ACC112 (cell line): ENCODE data around the gene PCP2.

ENCODE experiments used
- H2AFZ ChIP-seq: fragments of 200-600 bp; sonication (generic); one replicate; pipeline ENCODE4 v1.6.0; 2017; ENCODE audit warnings: antibody characterized with exemption, low read length; ENCODE audit not compliant: unreplicated experiment
- H3K27ac ChIP-seq: fragments of 200-600 bp; sonication (generic); 2 replicates; pipeline ENCODE4 v1.5.1; 2014; ENCODE audit warnings: low read depth, mild to moderate bottlenecking, antibody characterized with exemption, low read length, moderate library complexity
- H3K27me3 ChIP-seq: fragments of 200-600 bp; sonication (generic); 2 replicates; pipeline ENCODE4 v1.6.1; 2014; ENCODE audit warnings: mild to moderate bottlenecking, antibody characterized with exemption, low read length, moderate library complexity, mixed read lengths; ENCODE audit not compliant: insufficient read depth
- H3K36me3 ChIP-seq: fragments of 200-600 bp; sonication (generic); 2 replicates; pipeline ENCODE4 v1.6.1; 2016; ENCODE audit warnings: mild to moderate bottlenecking, antibody characterized with exemption, low read length, moderate library complexity, mixed read lengths; ENCODE audit not compliant: insufficient read depth
- H3K4me1 ChIP-seq: fragments of 200-600 bp; sonication (generic); one replicate; pipeline ENCODE4 v1.6.1; 2016; ENCODE audit warnings: low read length, mixed read lengths; ENCODE audit not compliant: insufficient read depth, unreplicated experiment, control insufficient read depth
- H3K4me3 ChIP-seq: fragments of 200-600 bp; sonication (generic); 2 replicates; pipeline ENCODE4 v1.5.1; 2014; ENCODE audit warnings: mild to moderate bottlenecking, low read depth, low read length
- H3K79me2 ChIP-seq: fragments of 200-600 bp; sonication (generic); one replicate; pipeline ENCODE4 v1.6.0; 2016; ENCODE audit warnings: low read length; ENCODE audit not compliant: control insufficient read depth, unreplicated experiment, insufficient read depth

PCP2 gene

DNA sequence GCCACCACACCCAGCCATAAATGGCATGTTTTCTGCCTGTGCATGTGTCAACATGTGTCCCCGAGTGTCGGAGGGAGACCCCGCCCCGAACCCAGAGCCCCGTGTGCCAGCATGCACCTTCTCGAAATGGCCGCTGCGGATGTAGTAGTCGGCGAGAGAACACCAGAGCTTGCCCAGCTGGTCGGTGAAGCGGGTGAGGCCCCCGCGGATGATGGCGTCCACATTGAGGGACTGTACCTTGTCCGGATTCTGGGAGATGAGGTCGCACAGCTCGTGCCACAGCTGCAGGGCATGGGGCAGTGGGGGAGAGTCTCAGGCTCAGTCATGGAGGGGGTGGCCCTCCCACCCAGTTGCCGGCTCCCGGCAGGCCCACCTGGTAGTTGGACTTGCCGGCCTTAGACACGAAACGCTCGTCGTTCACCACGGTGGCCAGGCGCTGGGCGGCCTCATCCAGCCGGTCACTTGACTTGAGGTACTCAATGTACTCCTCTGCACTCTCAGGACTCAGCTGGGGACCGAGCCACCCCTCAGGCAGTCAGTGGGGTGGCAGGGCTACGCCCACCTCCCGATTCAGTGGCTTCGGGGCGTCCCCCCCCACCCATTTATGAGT lies 7.7 kb downstream of the PCP2 start:
- H3K4me3 ChIP-seq, result no peak overlapping the region
- H3K4me1 ChIP-seq, result no peaks in the 10 kb centered on the region
- H3K36me3 ChIP-seq, result no peaks in the 10 kb centered on the region; the same call in 1 of the 2 replicates
- H3K27me3 ChIP-seq, result no peaks in the 10 kb centered on the region
- H2AFZ ChIP-seq, result no peak overlapping the region
- H3K79me2 ChIP-seq, result peaks cover 43% of the 10 kb centered on the region
- H3K27ac ChIP-seq, result no peak overlapping the region

DNA sequence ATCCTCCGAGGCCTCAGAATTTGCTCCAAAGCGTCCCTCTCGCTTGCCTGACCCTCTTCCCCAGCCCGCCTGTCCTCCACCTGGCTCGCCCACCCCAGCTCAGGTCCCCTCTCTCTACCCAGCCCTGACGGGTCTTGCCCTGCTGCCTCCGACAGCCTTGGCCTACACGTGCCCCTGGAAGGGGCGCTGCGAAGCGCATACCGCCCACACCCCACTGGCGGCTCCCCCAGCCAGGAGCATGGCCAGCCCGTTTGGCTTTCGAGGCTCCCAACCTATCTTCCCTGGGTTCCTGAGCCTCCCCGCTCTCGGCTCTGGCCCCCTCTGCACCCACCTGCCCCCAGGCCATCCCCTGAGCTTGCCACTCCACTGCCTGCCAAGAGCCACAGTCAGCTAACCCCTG lies 8.7 kb downstream of the PCP2 start:
- Histone ChIP-seq H2AFZ (no peak overlapping the region), H3K27ac (no peak overlapping the region), H3K4me1 (no peaks in the 10 kb centered on the region), H3K79me2 (peaks cover 32% of the 10 kb centered on the region), H3K27me3 (no peaks in the 10 kb centered on the region), H3K36me3 (no peaks in the 10 kb centered on the region; the same call in 1 of the 2 replicates), H3K4me3 (no peak overlapping the region)

DNA sequence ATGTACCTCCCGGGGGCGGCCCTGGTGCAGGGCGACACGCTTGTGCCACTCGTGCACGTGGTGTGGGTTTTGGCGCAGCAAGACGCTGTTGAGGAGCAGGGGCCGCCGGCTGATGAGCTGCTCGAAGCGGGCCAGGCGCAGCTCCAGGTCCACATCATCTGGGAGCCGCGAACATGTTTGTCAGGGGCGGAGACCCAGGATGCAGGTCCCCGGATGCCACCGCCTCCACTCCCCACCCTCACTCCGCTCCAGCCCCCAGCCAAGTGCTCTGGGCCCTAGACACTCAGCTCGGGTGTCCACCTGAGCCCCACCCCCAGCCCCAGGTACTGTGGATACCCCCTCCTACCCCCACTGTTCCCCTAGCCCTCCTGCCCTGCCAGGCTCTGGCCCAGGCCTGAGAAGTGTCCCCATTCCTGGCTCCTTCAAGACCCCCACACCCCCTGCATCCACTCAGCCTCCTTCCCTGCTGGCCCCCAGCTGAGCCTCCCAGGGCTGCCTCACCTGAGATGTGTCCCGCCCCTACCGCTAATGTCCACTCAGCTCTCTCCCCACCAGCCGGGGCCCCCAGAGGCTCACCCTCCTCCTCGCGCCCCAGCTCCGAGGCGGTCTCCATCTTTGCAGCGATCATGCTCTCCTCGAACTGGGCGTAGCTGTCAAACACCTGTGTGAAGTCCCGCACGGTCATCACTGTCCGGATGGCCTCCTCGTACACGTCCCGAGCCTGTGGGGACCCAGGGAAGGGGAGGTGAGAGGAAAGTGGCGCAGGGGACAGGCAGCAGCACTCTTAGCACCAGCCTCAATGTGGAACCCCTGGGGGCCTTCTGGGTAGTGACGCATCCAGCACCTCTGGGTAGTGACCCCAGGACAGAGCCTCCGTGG lies 9.6 kb downstream of the PCP2 start:
- H3K36me3 ChIP-seq, result no peaks in the 10 kb centered on the region; the same call in 1 of the 2 replicates
- H3K27ac ChIP-seq, result no peak overlapping the region
- no peak overlapping the region for H3K4me3 ChIP-seq
- H2AFZ ChIP-seq, result no peak overlapping the region
- peaks cover 26% of the 10 kb centered on the region for H3K79me2 ChIP-seq
- H3K4me1 ChIP-seq, result no peaks in the 10 kb centered on the region
- no peaks in the 10 kb centered on the region for H3K27me3 ChIP-seq

DNA sequence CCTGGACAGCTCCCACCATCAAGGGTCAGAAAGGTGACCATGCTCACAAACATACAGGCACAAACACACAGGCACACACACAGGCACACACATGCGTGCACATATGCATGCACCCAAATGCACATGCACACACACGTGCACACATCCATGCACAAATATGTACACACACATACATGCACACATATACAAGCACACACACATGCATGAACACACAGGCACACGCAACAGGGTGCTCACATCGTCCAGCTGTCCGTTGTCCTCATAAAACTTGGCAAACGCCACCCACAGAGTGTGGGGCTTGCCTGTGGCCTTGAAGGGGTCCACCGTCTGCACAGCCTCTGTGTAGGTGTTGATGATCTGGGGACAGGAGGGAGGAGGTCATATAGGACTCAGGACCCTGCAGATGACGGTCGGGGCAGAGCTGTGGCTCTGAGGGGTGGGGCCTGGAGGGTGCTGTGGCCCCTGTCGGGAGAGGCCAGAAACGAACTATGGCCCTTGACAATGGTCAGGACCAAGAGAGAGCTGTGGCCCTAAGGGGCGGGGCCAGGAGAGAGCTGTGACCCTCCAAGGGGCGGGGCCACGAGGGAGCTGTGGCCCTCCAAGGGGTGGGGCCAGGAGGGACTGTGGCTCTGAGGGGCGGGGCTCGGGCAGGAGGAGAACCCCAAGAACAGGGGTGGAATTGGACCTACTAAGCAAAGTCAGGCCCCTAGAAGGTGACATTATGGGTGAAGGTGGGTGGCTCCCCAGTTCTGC lies 10.4 kb downstream of the PCP2 start:
- Histone ChIP-seq H3K79me2 (peaks cover 18% of the 10 kb centered on the region), H3K4me3 (no peak overlapping the region), H3K4me1 (no peaks in the 10 kb centered on the region), H3K27ac (no peak overlapping the region), H3K36me3 (no peaks in the 10 kb centered on the region; the same call in 1 of the 2 replicates), H3K27me3 (no peaks in the 10 kb centered on the region), H2AFZ (no peak overlapping the region)

DNA sequence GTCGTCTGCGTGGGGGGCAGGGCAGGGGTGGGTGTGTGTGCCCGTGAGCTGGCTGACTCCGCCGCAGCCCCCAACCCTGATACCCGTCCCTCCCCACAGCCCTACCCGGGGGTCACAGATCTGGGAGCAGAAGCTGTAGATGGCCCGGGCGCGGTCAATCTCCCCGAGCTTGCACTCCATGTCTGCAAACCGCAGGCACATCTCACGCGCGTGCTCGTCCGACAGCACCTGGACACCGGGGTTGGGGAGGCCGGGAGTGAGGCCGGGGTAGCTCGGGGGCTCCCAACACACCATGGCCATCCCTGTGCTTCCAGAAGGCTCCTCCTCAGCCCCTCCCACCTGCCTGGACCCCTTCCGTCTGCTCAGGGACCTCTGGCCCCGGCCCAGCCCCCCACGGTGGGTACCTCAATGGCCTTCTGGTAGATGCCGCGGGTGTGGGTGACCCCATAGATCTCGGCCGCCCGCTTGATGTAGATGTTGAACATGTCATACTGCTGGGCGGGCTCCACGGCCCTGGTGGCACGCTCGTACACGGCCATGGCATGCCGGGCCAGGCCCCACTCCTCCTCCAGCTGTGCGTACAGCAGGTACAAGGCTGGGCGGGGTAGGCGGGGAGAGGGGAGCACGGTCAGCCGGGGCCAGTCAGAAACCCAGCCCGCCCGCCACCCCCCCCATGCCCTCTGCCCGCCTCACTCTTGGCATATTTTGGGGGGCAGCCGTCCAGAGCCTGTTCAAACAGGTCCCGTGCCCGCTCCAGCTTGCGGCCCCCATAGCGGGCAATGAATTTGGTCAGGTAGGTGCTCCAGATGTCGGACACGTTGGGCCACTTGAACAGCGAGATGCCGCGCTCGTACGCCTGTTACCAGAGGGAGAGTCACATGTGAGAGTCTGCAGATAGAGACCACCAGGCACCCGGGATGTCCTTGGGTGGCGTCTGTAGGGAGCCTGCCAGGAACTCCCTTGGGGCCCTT lies 12.8 kb downstream of the PCP2 start:
- no peaks in the 10 kb centered on the region for H3K4me1 ChIP-seq
- no peaks in the 10 kb centered on the region for H3K27me3 ChIP-seq
- H3K27ac ChIP-seq, result no peak overlapping the region
- H3K36me3 ChIP-seq, result no peaks in the 10 kb centered on the region; the same call in 1 of the 2 replicates
- H3K79me2 ChIP-seq, result no peaks in the 10 kb centered on the region
- H3K4me3 ChIP-seq, result no peak overlapping the region
- no peak overlapping the region for H2AFZ ChIP-seq

DNA sequence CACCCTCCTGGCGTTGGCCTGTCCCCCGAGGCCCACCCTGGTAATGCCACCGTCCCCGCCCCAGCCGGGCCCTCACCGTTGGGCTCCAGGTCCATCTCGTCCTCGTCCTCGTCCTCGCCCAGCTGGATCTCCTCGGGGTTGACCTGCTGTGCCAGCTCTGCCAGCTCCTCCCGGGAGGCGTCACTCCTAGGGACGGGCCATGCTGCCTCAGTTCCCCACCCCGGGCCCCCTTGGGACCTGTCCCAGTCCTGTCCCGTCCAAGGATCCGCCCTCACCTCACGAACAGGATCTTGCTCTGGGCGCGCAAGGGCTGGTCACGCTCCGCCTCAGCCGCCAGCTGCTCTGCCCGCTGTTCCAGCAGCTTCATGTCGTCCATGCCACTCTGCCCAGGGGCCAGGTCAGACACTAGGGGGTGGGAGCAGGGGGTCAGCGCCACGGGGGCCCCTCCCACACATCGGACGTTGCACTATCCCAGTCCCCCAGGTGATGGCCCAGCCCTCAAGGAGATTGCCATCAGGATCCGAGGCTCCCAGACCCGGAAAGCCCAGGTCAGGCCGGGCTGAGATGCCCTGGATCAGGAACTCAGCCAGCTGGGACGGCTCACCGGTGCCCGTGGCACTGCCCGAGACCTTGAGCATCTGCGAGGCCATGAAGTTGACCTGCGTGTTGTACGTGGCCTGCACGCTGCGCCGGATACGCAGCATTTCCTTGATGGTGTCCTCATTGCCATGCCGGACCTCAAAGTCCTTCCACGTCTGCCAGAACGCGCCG lies 13.7 kb downstream of the PCP2 start:
- H3K4me1 ChIP-seq, result no peaks in the 10 kb centered on the region
- no peaks in the 10 kb centered on the region; the same call in 1 of the 2 replicates for H3K36me3 ChIP-seq
- no peaks in the 10 kb centered on the region for H3K79me2 ChIP-seq
- H3K4me3 ChIP-seq, result no peak overlapping the region
- no peak overlapping the region for H2AFZ ChIP-seq
- no peak overlapping the region for H3K27ac ChIP-seq
- no peaks in the 10 kb centered on the region for H3K27me3 ChIP-seq

DNA sequence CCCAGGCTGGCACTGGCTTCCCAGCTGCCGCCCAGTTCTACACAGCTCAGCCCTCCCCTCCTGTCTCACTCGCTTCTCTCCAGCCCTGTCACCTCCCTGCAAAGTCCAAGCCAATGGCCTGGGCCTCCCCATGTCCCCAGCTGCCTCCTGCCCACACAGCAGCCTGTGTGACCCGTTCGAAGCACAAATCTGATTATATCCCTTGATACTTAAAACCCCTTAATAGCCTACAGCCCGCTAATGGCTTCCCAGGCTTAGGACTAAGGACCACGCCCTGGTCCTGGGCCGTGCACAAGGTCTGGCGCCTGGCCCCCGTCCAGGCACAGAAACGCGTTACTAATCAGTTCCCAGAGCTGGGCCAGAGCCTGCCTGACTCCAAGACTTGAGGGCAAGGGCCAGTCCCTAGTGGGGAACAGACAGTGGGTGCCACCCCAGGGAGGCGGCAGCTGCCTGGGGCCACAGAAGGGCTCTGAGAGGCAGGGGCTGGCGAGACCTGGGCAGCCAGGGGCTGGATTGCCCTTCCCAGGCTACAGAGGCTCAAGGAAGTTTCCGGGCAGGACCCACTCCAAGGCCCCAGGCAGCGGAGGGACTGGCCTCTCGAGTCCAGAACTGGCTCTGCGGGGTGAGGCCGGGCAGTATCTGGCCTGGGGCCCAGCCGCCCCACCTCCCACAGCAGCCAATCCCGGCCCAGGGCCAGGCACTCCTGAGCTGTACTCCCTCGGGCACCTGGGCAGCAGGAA lies 14.6 kb downstream of the PCP2 start:
- Histone ChIP-seq H2AFZ (no peak overlapping the region), H3K36me3 (no peaks in the 10 kb centered on the region; the same call in 1 of the 2 replicates), H3K4me3 (no peak overlapping the region), H3K4me1 (no peaks in the 10 kb centered on the region), H3K79me2 (no peaks in the 10 kb centered on the region), H3K27ac (no peak overlapping the region), H3K27me3 (no peaks in the 10 kb centered on the region)

DNA sequence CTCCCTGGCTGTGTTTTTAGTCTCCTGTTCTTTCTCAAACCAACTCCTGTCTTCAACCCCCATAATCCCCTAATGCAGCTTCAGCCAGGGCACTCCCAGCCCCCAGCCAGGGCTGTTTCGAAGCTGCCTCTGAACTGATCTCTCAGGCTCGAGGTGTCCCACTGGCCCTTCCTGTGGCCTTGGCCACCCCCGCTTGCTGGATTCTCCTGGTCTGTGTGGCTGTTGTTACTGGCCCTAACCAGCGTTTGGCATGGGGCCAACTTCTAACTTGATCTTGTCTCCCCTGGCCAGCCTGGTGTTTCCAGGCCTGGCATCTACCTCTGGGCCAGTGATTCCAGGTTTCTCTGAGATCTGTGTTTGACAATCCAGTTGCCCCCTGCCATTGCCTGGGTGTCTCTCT lies 15.2 kb downstream of the PCP2 start:
- Histone ChIP-seq H3K4me3 (no peak overlapping the region), H3K36me3 (no peaks in the 10 kb centered on the region; the same call in 1 of the 2 replicates), H3K27ac (no peak overlapping the region), H3K4me1 (no peaks in the 10 kb centered on the region), H2AFZ (no peak overlapping the region), H3K79me2 (no peaks in the 10 kb centered on the region), H3K27me3 (no peaks in the 10 kb centered on the region)

DNA sequence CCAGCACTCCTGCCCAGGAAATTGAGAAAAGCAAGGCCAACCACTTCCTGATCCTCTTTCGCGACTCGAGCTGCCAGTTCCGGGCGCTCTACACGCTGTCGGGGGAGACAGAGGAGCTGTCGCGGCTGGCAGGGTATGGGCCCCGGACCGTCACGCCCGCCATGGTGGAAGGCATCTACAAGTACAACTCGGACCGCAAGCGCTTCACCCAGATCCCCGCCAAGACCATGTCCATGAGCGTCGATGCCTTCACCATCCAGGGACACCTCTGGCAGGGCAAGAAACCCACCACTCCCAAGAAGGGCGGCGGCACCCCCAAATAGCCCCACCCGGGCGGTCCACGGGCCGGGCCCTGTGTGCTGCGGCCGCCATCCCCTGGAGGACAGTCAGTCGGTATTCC lies 15.8 kb downstream of the PCP2 start:
- H3K4me1 ChIP-seq, result no peaks in the 10 kb centered on the region
- no peak overlapping the region for H3K4me3 ChIP-seq
- no peak overlapping the region for H3K27ac ChIP-seq
- no peaks in the 10 kb centered on the region for H3K27me3 ChIP-seq
- H3K79me2 ChIP-seq, result no peaks in the 10 kb centered on the region
- no peaks in the 10 kb centered on the region; the same call in 1 of the 2 replicates for H3K36me3 ChIP-seq
- H2AFZ ChIP-seq, result no peak overlapping the region
